Stimulated activated CD8-positive, alpha-beta memory T cell treated with anti-CD3 and anti-CD28 coated beads, Interleukin-7, amount 100 ng/mL, for 4 hours (primary cell): ENCODE results near the gene MRPL41.
"Not testable (repeated sequence)": the region's sequence is repeated elsewhere in the genome, so short reads cannot be mapped to it uniquely, and the experiment has no call there.

ENCODE experiments used
- DNase-seq, 2 donors: peaks; one replicate each; pipeline ENCODE4 v3.0.0-alpha.2; 2020; ENCODE audit warnings: low read depth in 2 of 2

MRPL41 gene

DNA sequence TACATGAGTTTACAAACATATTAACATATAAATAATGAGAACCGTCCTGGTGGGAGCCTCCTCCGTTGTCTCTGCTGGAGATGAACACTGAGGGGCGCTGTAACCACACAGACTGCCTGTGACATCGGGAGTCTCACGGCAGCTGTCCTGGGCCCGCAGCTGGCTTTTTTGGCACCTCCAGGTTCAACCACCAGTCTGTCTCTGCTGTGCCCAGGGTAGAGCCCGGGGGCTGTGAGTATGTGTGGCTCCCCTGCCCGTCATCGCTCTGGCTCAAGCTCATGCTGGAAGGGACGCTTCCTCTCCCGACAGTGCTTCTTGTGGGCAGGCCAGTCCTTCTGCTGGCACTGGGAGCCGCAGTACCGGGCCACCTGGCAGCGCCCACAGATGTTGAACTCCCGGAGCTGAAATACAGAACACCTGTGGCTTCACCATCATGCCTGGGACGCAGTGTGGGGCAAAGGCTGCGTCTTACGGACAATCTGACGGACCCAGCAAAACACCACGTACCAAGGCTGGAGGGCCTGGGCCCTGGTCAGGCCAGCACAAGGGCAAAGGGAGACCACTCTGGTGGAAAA is 30.7 kb downstream of the MRPL41 start:
- DNase-seq = no peak

DNA sequence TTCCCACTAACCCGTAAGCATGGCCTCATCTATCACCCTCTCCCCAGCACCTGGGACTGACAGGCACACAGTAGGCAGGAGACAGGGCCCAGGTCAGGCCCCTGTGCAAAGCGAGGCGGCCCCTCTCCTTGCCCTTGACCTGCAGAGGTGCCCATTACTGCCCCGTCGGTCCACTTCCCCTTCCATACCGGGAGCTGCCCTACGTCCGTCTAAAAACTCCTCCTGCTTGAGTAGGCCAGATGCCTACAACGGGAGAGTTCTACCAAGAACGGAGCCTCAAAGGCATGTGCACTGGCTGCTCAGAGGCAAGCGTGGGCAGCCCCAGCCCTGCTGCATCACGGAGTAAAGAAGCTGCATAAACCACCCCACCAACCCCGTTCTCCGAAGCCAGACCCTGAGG is 31.7 kb downstream of the MRPL41 start:
- no peak for DNase-seq

DNA sequence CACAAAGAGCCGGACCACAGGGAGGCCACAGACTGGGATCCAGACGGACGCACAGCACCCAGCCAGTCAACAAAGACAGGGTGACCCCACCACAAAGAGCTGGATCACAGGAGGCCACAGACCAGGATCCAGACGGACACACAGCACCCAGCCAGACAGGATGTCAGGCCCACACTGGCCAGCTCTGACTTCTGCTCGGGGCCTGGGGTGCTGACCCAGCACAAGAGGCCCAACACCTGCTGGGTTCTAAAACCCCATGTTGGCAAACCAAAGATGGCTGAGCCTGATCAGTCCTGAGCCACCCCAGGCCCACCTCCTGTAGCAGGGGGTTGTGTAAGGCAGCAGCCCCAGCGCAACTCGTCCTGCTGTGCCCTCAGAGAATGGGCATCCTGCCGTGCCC is 32.3 kb downstream of the MRPL41 start:
- DNase-seq = no peak

DNA sequence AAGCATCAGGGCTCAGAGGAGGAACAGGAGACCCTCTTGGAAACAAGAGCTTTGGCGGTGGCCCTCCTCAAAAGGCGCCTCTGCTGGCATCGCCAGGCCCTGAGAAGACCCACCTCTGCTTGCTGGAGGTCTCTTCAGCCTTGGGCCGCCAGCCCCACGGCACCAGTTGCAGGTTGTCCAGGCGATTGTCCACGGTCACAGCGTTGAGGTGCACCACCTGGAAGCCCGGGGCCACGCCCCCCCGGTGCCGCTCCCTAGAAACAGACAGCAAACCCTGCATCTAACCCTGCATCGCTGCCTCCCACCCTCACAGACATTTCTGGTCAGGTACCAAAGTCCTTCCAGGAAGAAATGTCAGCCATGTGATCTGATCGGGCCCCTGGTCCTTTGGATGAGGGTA is 35.2 kb downstream of the MRPL41 start:
- no peak for DNase-seq

DNA sequence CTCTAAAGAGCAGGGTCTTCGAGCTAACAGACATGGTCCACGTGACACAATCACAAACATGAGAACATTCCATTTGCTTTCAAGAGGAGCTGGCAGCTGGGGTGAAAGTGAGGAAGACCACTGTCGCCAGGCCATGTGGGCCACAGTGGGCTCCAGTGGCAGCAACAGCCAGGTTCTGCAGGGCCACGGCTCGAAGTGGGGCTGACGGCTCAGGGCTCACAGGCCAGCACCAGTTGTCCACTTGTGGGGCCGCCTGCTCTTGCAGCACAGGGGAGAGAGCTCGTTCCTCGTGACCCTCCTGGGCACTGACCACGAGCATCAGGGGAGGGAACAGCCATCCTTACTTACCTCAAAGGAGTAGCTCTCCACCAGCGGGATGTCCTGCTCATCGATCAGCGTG is 36.6 kb downstream of the MRPL41 start:
- DNase-seq = no peak

DNA sequence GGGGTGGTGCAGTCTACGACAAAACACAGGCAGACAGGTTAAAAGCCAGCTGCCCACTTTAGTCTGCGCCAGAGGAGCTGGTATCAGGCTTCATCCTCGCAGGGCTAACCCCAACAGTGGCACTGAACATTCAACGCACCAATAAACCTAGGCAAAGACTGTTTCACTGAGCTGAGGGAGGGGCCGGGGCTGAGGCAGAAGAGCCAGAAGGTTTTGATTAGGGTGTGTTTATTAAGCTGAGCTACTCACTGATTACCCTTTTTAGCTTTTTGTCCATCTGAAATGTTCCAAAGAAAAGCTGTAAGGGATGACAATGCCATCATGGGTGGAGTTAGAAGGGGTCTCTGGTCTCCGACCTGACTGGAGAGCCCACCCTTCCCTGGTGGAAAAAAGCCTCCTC is 37.2 kb downstream of the MRPL41 start:
- DNase-seq = no peak

DNA sequence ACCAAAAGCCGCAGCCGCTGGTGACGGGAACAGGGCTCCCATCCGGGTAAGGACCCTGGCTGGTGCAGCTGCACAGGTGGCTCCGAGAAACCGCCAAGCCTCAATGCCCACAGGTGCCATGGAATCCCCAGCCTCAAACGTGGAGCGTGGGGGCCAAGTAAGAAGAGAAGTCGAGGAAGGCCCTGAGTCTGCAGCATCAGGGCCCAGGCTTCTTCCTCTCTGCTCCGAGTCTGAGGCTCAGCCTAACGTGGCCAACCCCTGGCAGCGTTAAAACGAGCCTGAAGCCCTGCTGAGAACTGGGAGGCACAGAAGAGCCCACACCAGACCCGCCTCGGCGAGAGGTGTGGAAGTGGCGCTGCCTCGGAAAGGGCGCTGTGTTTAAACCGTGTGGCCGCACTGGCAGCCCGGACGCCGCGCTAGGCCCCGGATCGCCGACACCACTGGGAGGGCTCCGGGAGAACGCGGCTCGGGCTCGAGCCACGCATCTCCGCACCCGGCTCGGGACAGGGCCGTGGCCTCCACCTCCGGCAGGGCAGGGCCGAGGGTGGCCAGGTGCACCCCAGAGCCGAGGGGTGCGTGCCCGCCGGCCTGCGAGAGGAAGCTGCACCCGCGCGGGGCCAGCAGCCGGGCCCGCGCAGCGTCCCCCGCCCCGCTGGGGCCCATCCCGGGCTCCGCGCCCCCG is 37.9 kb downstream of the MRPL41 start:
- DNase-seq = no peak

DNA sequence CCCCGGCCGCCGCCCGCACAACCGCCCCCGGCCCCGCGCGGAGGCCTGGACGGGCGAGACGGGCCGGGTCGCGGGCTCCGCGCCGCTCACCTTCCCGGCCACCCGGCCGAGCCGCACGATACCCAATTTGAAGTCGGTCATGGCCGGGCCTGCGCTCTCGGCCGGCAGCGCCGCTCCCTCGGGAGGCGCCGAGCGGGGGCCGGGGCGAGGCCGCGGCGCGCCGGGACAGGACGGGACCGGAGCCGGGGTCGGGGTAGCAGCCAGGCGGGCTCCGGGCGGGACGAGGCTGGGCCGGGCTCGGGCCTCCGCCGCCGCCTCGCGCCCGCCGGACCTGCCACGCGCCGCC is 38.4 kb downstream of the MRPL41 start:
- no peak for DNase-seq

DNA sequence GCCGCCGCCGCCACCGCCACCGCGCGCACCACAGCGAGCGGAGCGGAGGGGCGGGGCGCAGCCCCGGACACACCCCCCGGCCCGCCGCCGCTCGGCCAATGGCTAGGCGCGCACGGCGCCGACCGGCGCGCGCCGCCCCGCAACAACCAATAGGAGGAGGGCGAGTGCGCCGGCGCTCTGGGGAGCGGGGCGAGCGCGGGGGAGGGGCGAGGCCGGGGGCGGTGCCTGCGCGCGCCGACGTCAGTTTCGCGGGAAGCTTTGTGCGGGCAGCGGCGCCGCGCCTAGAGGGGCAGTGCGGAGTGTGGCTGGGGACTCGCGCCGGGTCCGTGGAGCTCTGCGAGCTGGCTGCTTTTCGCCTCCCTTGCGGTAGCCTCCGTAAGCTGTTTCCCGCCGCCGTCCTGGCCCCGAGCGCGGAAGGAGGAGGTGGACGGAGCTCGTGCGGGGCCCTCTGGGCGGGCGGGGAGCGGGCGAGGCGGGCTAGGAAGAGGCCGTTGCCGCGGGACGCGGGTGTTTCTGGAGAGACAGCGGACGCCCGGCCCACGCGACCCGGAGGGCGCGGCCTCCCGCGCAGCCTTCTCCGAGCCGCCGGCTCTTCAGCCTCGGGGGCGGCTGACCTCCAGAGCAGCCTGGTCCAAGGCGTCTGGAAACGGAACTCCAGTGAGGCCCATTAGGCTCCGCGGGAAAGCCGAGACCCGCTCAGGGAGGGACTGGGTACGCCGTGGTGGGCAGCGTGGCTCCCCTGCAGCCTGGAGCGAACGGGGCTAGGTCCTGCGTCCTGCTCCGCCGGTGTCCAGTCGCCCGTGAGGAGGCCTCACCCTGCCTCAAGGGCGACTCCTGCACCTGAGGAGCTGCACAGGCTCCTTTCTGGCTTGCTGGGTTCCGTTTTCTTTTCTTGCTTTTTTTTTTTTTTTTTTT is 39.0 kb downstream of the MRPL41 start, which contains the start of gene ZMYND19:
TSS of gene ZMYND19 (minus strand) at position 44 of the 915 bp plus-strand sequence. CDS start 249 bp downstream, outside the sequence.
- DNase-seq = peak; percentile 67 to 88

DNA sequence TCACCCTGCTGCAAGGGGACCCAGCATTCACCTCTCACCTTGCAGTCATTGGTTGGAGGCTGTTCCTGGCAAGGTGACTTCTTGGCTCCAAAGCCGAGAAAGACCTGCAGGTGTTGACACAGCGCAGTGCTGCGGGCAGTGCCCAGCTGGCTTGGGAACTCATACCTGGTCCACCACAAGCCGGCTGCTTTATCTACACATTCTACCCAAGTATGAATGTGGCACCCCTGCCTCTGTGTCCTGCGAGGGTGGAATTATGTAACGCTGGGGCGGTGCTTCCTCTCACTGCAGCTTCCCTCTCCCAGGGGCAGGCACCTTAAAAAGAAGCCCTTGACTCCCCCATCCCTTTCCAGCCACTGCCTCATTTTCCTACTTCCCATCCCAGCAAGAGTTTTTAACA is 41.1 kb downstream of the MRPL41 start:
- DNase-seq = no peak

DNA sequence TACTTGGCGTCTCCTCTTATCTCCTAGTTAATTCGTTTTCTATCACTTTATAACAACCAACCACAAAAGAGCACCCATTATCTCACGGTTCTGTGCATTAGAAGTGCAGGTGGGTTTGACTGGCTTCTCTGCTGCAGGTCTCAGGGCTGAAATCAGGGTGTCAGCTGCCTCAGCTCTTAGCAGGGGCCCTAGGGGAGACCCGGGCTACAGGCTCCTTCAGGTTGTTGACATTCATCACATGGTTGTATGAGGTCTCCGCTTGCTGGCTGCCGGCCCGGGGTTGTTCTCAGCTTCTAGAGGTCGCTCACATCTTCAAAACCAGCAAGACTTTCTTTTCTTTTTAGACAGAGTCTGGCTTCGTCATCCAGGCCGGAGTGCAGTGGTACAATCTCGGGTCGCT is 41.5 kb downstream of the MRPL41 start:
- no peak for DNase-seq

DNA sequence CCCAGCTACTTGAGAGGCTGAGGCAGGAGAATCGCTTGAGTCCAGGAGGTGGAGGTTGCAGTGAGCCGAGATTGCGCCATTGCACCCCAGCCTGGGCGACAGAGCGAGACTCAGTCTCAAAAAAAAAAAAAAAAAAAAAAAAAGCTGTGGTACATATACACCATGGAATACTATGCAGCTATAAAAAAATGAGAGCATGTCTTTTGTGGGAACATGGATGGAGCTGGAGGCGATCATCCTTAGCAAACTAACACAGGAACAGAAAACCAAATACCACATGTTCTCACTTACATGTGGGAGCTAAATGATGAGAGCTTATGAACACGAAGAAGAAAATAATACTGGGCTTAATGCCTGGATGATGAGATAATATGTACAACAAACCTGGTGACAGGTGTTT is 44.9 kb downstream of the MRPL41 start:
- DNase-seq = not testable (repeated sequence)

DNA sequence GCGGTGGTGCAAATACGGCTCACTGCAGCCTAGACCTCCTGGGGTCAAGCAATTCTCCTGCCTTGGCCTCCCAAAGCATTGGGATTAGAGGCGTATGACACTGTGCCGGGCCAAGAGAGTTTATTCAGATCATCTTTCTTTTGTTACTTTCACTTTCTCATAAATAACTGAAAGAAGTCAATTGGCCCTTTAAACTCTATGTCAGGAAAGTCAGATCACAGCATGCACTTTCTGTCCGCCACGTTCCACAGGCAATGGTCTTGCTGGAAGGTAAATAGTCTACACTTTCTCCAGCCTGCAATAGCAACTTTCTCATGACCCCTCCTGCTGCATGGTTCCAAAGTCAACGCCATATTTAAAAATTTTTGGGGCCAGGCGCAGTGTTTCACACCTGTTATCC is 47.3 kb downstream of the MRPL41 start:
- no peak for DNase-seq
